Colonic mucosa (tissue), 4 donors: ENCODE data around the gene VASN. TPM values are rescaled to one million over a fixed set of nuclear protein-coding genes. Genes with fewer than 3 reads are reported as not detected.

Experiments
- DNase-seq: peaks from one replicate; pipeline ENCODE4 v3.0.0-alpha.2; 2020
- H3K27ac ChIP-seq: fragments of 200-600 bp; one replicate; pipeline ENCODE4 v1.8.0; 2021
- H3K27me3 ChIP-seq: fragments of 200-600 bp; one replicate; pipeline ENCODE4 v1.8.0; 2021
- H3K36me3 ChIP-seq: fragments of 200-600 bp; one replicate; pipeline ENCODE4 v1.8.0; 2021
- H3K4me1 ChIP-seq: fragments of 200-600 bp; one replicate; pipeline ENCODE4 v1.8.0; 2021; ENCODE audit warnings: mild to moderate bottlenecking
- H3K4me3 ChIP-seq: fragments of 200-600 bp; one replicate; pipeline ENCODE4 v1.8.0; 2021
- H3K9ac ChIP-seq, 2 donors: one replicate each; pipeline ENCODE4 v1.7.0; 2013; ENCODE audit warnings: control low read depth in 2 of 2, low read depth in 2 of 2, low read length in 2 of 2
- H3K9me3 ChIP-seq: fragments of 200-600 bp; one replicate; pipeline ENCODE4 v1.8.0; 2021
- CTCF ChIP-seq: fragments of 200-600 bp; IDR thresholded peaks from one replicate; pipeline ENCODE4 v1.8.0; 2022; ENCODE audit warnings: antibody characterized with exemption, mild to moderate bottlenecking
- intact Hi-C: fragments of 100-400 bp; cut with DNase I; formaldehyde crosslinking; loops from one replicate; pipeline ENCODE4 v1.14.1; 2022
- total RNA-seq, 2 donors: library from RNA; stranded (reverse); fragmentation: NEBNext Ultra II Directional in 1 of 2; extraction: Animal tissue kit (Norgen Biotek cat#: 25700) in 1 of 2; gene quantifications; one replicate each; pipeline ENCODE4 v1.2.1, GENCODE V29; 2021
- donor health status: healthy.
- donor health status: DM: no; HTN: no; CAD: no.
- donor health status: DM: no; HTN: no; CAD: no.

VASN gene
- total RNA-seq, 2 donors from 2014 or later: 2.7 to 4.1 TPM

- Histone ChIP-seq H3K4me1 (no peaks in the 10 kb centered on the region), H3K9ac (no peak overlapping the region), H3K36me3 (no peaks in the 10 kb centered on the region), H3K27me3 (no peaks in the 10 kb centered on the region), H3K9me3 (no peaks in the 10 kb centered on the region), H3K27ac (no peak overlapping the region), H3K4me3 (no peak overlapping the region)
- intact Hi-C loops: no loop called here
- TF ChIP-seq CTCF: no peak
- no peak for DNase-seq
Observed at GRCh38 chr16:4381072-4381934, 9.7 kb downstream of the VASN start.

GRCh38 chr16:4381935-4382794 lies 10.5 kb downstream of the VASN start:
- Histone ChIP-seq H3K27me3 (no peaks in the 10 kb centered on the region), H3K27ac (no peak overlapping the region), H3K9ac (no peak overlapping the region), H3K9me3 (no peaks in the 10 kb centered on the region), H3K36me3 (no peaks in the 10 kb centered on the region), H3K4me1 (no peaks in the 10 kb centered on the region), H3K4me3 (no peak overlapping the region)
- DNase-seq: no peak
- no peak for TF ChIP-seq CTCF
- intact Hi-C loops: no loop called here

- intact Hi-C loops: no loop called here
- H3K27ac ChIP-seq: no peak overlapping the region
- TF ChIP-seq CTCF: no peak
- no peak for DNase-seq
- no peaks in the 10 kb centered on the region for H3K9me3 ChIP-seq
- no peak overlapping the region for H3K4me3 ChIP-seq
- no peaks in the 10 kb centered on the region for H3K27me3 ChIP-seq
- H3K9ac ChIP-seq: no peak overlapping the region
- no peaks in the 10 kb centered on the region for H3K36me3 ChIP-seq
- H3K4me1 ChIP-seq: no peaks in the 10 kb centered on the region
Observed at GRCh38 chr16:4382795-4383357, 11.2 kb downstream of the VASN start.

- Histone ChIP-seq H3K4me3 (no peak overlapping the region), H3K9me3 (no peaks in the 10 kb centered on the region), H3K27me3 (no peaks in the 10 kb centered on the region), H3K4me1 (no peaks in the 10 kb centered on the region), H3K36me3 (no peaks in the 10 kb centered on the region), H3K9ac (no peak overlapping the region), H3K27ac (no peak overlapping the region)
- DNase-seq: no peak
- intact Hi-C loops: no loop called here
- TF ChIP-seq CTCF: no peak
Observed at GRCh38 chr16:4383591-4384444, 12.2 kb downstream of the VASN start.

- intact Hi-C loops: no loop called here
- no peaks in the 10 kb centered on the region for H3K4me1 ChIP-seq
- H3K4me3 ChIP-seq: no peak overlapping the region
- H3K9ac ChIP-seq: no peak overlapping the region
- H3K9me3 ChIP-seq: no peaks in the 10 kb centered on the region
- no peak overlapping the region for H3K27ac ChIP-seq
- no peaks in the 10 kb centered on the region for H3K36me3 ChIP-seq
- TF ChIP-seq CTCF: no peak
- H3K27me3 ChIP-seq: no peaks in the 10 kb centered on the region
- no peak for DNase-seq
Observed at GRCh38 chr16:4384509-4384942, 12.9 kb downstream of the VASN start.
